Stimulated activated CD4-positive, alpha-beta T cell treated with anti-CD3 and anti-CD28 coated beads, Interleukin-2, amount 100 ng/mL, for 48 hours (primary cell): ENCODE data around the gene NECAB3.

Source experiments
- DNase-seq, 2 donors: peaks; one replicate each; pipeline ENCODE4 v3.0.0-alpha.2; 2020

Gene NECAB3

DNA sequence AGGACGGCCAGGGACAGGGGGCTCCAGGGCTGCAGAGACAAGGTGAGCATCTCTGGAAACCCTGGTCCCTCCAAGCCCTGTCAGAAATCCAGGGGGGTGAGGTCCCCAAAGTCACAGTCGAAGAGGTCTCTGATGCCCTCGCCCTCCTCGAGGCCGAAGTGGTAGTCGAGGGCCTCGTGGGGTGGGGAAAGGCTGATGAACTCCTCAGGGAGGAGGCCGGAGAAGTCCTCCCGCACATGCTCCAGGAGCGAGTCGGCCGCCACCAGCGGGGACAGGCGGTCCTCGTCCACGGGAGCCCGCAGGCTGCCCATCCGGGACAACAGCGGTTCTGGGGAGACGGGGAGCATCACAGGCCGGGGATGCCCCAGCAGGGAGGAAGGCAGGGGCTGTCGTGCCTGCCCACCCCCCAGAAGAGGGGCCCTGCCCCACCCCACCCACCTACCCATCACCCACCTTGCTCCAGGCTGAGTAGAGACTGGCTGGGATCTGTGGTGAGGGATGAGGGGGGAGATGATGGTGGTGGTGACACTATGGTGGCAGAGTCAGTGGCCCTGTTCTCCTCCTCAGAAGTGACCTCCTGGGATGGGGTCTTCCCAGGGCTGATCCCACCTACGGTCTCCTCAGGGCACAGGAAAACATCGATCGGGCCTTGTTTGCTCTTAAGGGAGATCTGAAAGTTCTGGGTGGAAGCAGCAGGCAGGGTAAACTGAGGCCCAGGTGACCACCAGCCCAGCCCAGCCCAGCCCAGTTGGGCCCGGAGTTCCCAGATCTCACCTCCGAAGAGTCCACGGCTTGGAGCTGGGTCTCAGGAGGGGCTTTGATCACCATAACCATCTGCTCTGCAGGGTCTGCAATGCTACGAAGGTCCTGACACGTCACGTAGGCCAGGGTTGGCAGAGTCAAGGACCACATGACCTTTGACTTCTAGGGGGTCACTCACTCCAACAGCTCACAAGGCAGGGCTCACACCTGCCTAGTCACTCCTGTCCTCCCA is 2.7 kb upstream of the NECAB3 start:
- DNase-seq: no peak

DNA sequence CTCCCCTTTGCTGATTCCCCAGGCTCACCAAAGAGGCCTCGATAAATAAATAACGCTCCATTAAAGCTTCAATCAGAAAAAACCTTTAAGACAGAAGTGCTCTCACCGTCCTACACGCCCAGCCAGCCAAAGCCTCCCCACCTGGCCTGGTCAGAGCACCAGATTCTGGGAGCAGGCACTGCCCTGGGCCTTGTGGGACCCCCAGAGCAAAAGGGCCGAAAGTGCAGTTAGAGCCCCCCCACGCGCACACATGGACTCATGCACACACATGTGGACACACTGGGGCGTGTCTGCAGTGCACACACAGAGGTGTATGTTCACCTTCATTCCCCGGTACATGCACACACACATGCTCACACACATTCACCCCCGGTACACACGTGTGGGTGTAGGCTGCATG is 1.9 kb upstream of the NECAB3 start:
- no peak for DNase-seq

DNA sequence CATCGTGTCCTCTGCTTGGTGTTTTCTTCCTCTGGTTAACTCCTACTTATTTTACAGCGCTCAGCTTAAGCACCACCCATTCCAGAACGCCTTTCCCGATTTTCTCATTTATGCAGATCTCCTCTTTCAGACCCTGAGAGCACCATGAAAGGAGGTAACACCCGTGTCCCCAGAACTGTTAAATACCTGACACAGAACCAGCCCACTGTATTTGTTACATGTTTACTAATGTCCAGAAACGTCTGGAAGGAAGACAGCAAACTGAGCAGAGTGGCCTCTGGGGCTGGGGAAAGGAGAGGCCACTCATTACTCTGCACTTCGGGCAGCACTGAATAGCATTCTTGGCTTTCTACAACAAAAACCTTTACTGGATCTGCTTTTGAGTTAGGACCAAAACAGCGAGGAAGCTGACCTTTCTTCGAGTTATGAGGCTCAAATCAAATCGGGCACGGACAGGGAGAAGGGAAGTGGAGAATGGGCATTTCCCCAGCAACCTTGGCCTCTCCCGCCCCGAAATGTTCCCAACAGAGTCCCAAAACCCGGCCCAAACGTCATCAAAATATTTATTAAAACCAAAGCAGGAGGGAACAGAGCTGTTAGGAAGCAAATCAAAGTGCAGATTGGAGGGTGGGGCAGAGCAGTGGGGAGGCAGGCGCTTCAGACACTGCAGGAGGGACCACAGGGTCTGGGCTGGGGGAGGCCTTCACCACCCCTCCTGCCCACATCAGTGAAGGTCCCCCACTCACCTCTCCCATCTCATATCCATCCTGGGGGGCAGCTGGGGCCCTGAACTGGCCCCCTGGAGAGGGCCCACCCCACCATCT is 1.1 kb upstream of the NECAB3 start:
- DNase-seq: no peak

DNA sequence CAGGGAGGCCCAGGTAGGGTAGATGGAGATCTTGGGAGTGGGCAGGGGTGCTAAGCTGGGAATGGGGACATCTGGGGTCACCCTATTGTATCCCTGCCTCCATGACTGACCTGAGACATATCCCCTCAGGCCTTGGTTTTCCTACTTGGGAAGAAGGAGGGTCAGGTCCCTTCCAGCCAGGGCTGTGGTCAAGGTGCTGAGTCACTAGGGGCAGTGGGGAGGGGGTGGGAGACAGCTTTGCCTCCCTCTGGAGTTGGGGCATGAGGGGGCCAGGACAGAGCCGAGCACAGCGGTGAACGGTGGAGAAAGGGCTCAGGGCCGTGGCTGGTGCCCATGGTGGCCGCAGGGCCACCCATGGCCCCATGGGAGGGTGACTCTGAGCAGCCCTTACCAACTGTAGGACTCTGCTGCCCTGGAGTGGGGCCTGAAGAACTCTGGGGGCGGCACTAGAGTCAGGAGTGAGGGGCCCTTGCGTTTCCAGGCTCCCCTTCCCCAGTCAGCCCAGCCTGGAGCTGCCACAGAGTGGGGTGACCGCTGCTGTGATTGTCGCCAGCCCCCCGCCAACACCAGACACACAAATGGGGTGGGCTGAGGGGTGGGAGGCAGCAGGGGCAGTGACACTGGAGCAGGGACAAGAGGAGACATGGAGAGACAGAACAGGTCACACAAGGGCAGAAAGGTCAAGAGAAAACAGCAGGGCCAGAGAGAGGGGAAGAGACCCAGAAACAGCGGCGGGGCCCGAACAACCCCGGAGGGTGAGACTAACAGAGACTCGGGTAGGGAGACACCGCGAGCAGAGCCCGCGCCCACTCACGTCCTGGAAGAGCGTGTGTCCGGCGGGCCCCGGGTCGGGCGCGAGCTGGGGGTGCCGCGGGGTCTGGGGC is 576 bp downstream of the NECAB3 start:
- DNase-seq: peak in 1 of 2 donors; percentile 27

DNA sequence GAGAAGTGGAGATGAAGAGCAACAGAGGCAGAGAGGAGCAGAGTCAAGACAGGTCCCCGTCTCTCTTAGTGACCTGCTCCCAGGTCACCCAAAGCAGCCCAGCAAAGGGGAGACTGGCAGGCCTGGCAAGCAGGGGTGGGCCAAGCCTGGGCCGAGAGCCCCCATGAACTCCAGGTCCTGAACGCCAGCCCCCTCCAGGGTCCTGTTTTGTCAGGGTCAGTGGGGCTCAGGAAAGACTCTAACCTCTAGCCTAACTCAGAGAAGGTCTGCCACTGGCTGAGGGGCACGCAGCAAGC is 1.2 kb downstream of the NECAB3 start:
- no peak for DNase-seq

DNA sequence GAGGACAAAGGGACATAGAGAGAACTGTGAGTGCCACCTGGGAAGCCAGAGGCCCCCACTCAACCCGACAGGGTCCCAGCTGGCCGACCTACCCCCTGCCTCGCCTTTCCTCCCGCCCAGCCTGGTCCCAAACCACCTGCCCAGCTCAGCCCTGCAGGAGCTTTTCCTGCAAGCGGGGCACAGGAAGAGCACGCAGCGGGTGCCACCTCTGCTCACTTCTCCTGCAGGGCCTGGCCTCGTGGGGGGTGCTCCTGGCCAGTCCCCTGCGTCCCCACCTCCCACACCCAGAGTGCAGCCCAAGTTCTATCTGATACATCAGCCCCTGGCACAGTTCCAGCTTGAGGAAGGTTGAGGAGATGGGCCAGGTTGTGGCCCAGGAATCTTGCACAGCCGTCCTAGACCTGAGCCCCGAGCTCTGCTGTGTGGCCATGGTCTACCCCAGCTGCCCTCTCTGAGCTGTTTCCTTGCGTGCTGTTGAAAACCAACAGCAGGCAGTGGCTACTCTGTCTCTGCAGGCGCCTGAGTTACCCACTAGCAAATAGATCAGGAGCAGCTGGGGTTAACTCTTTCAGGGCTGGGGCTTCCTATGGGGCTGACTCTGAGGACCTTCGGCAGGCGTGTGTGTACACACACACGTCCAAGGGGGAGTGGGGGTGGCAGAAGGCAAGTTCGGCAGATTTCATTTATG is 1.7 kb downstream of the NECAB3 start:
- no peak for DNase-seq

DNA sequence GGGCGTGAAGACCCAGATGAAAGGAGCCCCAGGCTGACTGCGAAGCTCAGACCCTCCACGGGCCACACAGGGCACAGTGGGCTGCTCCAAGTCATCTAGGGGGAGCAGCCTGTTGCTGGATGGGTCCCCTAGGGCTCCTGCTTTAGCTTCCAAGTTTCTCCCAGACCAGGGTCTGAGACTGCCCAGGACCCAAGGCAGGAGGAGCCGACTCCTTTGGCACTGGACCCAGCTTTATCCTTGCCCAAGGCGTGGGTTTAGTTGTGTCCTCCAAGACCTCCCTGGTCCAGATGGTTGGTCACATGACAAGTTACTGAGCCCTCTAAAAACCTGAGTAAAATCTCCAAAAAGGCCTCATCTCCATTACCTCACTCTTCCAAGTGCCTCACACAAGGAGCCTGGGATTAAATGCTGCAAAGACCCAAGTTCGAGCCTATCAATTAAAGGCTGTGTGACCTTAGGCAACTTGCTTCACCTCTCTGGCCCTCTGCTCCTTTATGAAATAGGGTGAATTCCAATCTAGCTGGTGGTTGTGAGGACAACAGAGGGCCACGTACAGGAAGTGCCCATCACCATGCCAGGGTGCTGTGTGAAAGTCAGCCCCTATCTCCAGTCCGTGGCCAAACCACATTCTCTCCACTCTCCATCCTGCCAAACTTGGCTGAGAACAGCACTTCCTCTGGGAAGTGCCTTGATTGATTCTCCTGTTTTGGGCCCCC is 2.5 kb downstream of the NECAB3 start:
- DNase-seq: no peak

DNA sequence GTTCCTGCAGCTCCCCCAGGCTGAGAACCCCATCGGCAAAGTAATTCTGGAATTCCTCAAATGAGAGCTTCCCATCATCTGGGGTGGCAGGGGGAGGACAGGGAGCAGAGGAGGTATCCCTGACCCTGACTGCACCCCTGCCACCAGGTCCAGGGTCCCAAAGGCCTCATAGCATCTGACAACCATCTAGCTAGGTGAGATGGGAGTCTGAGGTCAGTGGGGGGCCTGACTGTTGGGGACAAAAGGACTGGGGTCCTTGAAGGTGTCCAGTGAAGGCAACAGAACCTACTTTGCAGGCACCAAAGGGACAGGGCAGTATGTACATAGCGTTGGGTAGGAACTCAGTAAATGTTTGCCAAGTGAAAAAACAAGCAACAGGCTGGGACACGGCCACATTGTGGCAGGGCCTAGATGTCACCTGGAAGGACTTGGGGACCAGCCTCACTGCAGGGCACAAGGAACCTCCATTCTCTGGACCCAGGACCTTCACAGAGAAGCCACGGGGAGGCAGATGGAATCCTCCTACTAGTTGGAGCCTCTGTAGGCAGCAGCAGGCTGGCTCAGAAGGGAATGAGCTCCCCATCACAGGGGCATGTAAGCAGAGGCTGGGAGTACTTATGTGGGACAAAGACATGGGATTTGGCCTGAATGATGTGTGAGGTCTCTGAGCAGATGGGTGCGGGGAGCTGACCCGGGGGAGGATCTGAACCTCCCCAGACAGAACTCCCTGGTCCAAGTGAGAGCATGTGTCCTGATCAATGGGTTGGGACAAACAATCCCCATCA is 3.3 kb downstream of the NECAB3 start:
- no peak for DNase-seq

DNA sequence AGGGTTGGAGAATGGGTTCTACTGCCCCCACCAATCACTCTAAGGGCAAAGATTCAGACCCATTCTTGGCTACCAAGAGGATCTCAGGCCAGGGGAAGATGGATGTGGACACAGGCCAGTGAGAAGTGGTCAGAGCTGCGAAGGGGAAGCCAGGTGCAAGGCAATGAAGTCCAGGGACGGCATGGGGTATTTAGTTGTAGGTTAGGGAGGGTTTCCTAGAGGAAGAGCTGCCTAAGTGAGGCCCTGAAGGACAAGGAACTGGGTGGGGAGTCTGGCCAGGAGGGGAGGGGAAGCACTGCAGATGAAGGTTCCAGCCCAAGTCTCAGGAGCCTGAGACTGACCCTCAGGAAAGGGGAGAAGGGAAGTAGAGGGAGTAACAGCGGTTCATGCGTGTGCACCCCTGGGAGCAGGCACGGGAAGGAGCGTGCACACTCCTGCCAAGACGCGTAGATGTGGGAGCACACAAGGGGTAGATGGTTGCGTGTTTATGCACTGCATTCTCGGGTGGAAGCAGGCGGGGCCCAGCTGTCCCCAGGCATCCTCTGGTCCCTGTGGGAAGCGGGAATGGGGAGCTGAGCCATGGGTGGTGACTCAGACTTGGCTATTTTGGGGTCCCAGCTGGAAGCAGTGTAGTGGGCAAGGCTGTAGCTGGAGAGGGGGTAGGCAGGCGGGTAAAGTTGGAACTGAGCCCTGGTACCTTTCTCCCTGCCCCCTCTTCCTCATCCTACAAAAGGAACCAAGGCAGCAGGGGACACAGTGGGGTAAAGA is 4.2 kb downstream of the NECAB3 start:
- no peak for DNase-seq

DNA sequence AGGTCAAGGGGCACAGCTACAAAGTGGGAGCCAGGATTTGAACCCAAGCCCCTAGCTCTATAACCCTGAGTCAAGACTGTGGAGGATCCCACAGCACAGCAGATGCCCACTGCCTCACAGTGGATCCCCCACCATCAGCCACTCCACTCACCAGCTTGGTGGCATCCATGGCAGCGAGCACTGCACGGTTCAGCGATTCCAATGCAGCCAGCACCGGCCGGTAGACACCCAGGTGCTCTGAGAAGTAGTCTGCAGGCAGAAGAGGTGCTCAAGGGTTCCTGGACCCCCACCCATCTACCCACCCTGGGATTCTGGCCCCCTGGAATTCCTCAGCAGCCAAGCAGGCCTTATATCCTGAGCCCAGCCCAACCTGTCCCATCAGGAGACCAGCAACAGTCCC is 5.0 kb downstream of the NECAB3 start:
- DNase-seq: no peak

DNA sequence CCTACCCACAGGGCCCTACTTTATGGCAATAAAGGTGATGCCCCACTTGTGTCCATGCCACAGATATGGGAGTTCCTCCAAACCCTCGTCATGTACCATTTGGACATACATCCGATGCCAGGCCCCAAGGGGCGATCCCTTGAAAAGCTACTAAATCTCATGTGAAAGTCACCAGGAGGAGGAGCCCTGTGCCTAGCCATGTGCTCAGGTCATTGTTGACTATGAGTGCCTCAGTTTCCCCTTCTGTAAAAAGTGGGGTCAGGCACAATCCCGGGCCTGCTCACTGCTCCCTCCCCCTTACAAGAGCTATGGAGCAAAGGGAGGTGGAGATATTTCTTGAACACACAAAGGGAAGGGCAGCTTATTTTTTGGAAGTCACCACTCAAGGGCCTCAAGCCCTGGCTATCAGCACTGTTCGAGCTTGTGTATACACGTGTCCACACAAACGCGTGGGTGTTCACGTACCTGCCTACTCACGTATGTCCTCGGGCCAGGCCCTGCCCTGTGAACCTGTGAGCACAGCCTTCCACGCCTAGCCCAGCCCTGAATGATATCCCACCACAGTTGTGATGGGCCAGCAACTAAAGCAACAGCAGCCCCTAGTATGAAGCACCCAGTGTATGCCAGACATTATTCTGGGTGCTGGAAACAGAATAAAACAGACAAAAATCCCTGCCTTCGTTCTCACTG is 5.6 kb downstream of the NECAB3 start:
- no peak for DNase-seq

DNA sequence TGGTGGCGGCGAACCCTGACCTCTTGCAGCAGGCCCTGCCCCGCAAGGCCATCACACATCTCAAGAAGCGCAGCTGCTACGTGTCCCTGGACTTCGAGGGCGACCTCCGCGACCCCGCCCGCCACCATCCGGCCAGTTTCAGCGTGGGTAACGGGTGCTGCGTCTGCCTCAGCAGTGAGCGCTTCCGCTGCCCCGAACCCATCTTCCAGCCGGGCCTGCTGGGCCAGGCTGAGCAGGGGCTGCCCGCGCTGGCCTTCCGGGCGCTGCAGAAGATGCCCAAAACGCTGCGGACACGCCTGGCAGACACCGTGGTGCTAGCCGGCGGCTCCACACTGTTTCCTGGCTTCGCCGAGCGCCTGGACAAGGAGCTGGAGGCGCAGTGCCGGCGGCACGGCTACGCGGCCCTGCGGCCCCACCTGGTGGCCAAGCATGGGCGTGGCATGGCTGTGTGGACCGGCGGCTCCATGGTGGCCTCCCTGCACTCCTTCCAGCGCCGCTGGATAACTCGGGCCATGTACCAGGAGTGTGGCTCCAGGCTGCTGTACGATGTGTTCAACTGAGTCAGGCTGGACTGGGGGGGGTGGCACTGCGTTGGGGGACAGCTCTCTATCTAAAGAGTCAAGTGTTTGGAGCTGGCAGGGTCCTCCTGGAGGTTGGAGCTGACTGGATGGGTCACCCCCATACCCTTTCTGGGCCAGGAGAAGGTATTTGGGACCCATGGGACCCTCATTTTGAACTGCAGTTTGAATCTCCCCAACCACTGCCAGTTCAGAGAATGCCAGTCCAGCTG is 6.4 kb downstream of the NECAB3 start:
- peak; percentile 78 to 81 for DNase-seq

DNA sequence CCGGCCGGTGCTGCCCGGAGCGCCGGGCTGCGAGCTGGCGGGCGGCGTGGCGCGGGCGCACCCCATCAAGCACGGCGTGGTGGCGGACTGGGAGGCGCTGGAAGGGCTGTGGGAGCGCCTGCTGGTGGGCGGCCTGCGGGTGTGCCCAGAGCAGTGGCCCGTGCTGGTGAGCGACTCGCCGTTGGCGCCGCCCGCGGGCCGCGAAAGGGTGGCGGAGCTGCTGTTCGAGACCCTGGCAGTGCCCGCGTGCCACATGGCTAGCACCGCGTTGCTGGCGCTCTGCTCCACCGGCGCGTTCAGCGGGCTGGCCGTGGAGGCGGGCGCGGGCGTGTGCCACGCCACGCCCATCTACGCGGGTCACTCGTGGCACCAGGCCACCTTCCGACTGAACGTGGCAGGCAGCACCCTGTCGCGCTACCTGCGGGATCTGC is 7.0 kb downstream of the NECAB3 start:
- peak; percentile 35 to 38 for DNase-seq

DNA sequence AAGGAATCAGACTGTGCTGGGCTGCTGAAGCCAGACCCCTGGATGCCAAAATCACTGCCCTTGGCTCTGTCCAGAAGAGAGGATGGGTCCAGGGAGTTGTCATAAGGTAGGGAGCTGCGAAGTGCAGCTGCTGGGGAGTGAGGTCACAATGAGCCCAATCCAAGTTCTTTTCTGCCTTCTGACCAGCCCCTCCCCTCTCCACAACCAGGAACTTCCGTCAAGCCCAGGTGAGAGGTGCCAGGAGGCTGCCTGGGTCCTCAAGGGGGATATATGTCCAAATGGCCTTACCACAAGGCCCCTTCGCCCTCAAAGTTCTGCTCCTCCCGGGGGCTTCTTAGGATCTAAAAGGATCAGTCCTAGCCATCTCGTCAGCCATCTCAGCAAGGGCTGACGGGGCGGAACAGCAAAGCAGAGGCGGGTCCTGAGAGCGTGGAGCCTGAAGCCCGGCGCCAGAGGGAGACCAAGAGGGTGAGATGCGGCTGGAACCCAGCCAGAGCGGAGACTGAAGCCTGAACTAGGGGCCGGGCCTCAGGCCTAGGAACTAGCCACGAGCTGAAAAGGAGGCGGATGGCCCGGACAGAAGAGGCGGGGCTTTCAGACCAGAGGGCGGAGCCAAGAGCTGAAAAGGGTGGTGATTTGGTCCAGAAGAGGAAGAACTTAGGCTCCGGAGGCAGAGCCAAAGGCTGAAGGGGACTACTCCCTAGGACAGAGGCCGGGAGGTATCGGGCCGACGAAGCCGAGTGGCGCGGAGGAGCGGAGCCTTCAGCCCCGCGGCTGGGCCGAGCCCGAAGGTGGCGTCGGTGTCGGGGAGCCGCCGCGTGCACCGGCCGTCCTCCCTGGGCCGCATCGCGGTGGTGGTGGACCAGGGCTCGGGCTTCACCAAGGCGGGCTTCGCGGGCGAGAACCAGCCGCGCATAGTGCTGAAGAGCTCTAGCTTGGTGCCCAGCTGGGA is 7.7 kb downstream of the NECAB3 start, which contains the start of gene ACTL10:
ACTL10 (plus strand) TSS at position 651 of the 952 bp plus-strand sequence. CDS start 555 bp downstream, outside the sequence.
- DNase-seq: peak; percentile 82 to 84

DNA sequence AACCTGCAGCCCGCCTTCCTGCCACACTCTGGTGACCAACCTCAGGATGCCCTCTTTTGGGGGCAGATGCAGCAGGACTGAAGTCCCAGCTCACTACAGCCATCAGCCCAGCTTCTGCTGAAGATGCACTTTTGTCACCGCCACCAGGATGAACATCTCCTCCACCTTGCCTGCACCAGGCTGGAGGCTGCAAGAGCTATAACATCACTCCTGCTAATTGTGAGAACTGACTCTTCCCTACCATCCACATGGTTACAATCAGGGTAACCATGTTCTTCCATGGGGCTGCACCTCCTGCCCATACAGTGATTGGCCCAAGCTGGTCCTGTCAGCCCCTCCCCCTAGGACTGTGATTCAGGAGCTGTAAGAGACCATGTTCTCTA is 9.5 kb downstream of the NECAB3 start:
- no peak for DNase-seq

DNA sequence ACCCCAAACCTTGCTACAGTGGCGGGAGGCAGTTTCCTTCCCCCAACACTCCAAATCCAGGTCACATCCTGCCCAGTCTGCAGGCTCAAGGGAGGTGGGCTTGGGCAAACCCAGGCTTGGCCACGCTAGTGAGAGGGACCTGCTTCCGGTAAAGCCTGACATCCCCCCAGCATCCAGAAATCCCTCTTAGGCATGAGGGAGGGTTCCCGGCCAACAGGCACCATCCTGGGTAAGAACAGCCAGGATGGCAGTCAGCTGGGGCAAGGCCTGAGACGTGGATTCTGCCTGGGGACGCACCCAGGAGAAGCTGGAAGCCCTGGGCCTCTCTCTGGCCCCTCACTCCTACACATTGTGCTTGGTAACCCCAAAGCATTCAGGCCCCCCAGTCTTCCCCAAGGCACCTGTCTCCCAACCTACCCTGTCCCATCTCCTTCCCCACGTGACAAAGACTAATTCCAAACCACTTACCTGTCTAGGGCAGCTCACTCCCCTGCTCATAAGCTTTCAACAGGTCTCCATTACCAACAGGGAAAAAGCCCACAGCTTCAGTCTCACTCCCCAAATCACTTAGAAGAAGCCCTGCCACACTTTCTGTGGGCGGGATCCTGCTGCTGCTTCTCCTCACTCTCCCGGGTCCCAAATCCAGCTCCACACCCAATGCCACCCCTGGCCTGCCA is 10.0 kb downstream of the NECAB3 start:
- DNase-seq: no peak
